Ramos (cell line): ENCODE data around the gene CDKL5.
"Not testable (repeated sequence)": the region's sequence is repeated elsewhere in the genome, so short reads cannot be mapped to it uniquely, and the experiment has no call there.

ENCODE experiments used
- in situ Hi-C: fragments of 300-500 bp; cut with MboI; formaldehyde crosslinking; loops from one replicate; pipeline ENCODE4 v1.14.3; 2022; ENCODE audit warnings: low sequenced_read_pairs; ENCODE audit not compliant: unreplicated experiment

Gene CDKL5

GRCh38 chrX:18425199-18426003, at the start of gene CDKL5:
Gene CDKL5 (plus strand): TSS chrX:18425608. CDS start chrX:18507097, 81,489 bp downstream.
- in situ Hi-C loops, result no loop called here

- in situ Hi-C loops, result loop anchor here (5.0 to 25.0 kb wide), 3 partner anchors 435 to 590 kb away; no protein-coding TSS in a partner anchor
Measured at GRCh38 chrX:18377796-18378195, 47.6 kb upstream of the CDKL5 start.

GRCh38 chrX:18389966-18390365, 35.4 kb upstream of the CDKL5 start:
- in situ Hi-C loops, result loop anchor here (25.0 kb wide), 2 partner anchors 497 to 603 kb away; no protein-coding TSS in a partner anchor

- in situ Hi-C loops, result loop anchor here (25.0 kb wide), 2 partner anchors 496 to 604 kb away; no protein-coding TSS in a partner anchor
Measured at GRCh38 chrX:18390941-18391538, 34.4 kb upstream of the CDKL5 start.

- in situ Hi-C loops, result loop anchor here (25.0 kb wide), 2 partner anchors 493 to 607 kb away; no protein-coding TSS in a partner anchor
Measured at GRCh38 chrX:18394477-18394876, 30.9 kb upstream of the CDKL5 start.

DNA sequence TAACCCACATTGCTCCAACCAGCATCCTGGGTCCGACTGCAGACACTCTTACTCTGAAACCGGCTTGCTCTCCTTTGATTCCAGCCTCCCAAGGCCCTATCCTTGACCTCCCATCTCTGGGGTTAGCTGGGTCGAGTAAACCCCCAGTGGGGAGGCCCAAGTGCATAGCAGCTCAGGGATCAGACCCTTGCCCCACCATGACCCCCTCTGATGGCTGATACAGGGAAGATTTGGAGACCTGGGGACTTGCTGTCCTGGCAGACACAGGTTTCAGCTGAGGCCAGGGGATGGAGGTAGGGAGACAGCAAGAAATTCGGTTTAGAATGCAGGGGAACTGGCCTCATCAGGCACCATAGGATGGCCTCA, 23.6 kb upstream of the CDKL5 start:
- in situ Hi-C loops, result no loop called here

DNA sequence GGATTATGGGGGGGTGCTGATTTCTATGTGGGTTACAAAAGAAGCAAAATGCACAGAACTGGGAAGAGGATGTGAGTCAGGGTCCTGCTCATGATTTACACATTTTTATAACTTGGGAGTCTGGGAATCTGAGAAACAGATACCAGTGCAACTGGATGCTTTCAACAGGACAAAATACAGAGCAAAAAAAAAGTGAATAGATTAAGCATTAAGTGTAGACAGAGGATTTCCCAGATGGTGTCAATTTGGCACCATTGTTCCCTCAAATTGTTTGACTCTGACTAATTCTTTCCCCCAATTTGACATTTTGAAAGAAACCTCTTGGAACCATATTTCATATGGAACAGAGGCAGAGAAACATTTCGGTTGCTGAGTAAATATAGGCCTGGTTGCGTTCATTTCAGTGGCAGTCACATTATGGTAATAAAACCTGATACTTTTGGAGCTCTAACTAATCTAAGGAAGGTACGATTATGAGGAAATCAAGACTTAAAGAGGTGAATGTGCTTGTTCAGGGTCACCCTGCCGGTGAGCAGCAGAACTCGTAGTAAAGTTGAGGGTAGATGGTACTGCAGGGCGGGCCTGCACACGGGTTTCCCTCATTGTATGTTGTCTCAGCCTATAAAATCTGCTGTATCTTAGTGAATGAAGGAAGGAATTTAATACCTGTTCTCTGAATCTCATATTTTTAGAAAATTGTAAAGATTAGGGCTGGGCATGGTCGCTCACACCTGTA, 18.7 kb upstream of the CDKL5 start:
- in situ Hi-C loops, result no loop called here

DNA sequence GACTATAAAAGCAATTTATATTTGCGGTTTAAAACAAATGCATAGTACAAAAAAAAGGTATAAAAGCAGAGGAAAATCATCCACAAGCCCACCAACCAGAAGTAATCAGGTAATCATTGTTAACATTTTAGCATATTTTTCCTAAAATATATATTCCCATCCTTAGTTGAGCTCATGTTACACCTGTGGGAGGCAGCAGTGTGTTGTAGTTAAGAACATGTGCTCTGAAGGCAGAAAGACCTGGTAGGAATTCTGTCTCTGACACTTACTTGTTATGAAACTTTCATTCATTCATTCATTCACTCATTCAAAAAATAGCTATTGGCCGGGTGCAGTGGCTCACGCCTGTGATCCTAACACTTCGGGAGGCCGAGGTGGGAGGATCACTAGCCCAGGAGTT, 15.4 kb upstream of the CDKL5 start:
- in situ Hi-C loops, result no loop called here

DNA sequence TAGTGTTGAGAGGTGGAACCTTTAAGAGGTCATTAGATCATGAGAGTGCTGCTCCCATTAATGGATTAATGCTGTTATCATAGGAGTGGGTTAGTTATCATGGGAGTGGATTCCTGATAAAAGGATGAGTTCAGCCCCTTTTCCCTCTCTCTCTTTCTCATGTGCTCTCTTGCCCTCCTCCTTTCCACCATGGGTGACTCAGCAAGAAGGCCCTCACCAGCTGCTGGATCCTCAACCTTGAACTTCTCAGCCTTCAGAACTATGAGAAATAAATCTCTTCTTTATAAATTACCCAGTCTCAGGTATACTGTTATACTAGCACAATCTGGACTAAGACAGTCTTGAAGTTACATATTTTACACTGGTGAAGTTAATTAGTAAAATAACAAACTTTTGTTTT, 10.0 kb upstream of the CDKL5 start:
- in situ Hi-C loops, result no loop called here

- in situ Hi-C loops, result no loop called here
Measured at GRCh38 chrX:18422325-18422724, 3.1 kb upstream of the CDKL5 start.

GRCh38 chrX:18422886-18423285, 2.5 kb upstream of the CDKL5 start:
- in situ Hi-C loops, result no loop called here

GRCh38 chrX:18424482-18425198, 768 bp upstream of the CDKL5 start:
- in situ Hi-C loops, result no loop called here

GRCh38 chrX:18426004-18426320, 554 bp downstream of the CDKL5 start:
- in situ Hi-C loops, result no loop called here

GRCh38 chrX:18428006-18428405, 2.6 kb downstream of the CDKL5 start:
- in situ Hi-C loops, result no loop called here

DNA sequence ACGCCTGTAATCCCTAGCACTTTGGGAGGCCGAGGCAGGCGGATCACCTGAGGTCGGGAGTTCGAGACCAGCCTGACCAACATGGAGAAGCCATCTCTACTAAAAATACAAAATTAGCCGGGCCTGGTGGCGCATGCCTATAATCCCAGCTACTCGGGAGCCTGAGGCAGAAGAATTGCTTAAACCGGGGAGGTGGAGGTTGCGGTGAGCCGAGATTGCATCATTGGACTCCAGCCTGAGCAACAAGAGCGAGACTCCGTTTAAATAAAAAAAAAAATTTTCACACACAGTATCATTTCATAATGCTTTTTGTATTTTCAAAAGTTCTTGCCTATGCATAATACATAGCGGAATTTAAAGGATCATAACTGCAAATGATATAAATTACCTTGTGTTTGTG, 7.9 kb downstream of the CDKL5 start:
- in situ Hi-C loops, result not testable (repeated sequence)

DNA sequence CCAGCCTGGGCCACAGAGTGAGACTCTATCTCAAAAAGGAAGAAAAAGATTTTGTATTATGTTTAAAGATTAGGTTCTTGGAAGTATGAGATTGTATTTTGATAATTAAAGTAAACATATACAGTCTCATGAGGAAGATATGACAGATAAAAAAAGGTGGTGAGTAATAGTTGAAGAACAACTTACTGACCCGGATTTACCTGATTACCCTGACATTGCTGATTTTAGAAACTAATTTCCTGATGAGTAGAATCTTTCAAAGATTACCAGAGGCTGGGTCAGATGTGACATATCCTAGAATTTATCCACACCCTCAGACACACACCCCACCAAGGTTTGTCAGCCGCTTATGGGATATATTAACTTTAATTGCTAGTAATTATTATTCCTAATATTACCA, 9.5 kb downstream of the CDKL5 start:
- in situ Hi-C loops, result no loop called here

- in situ Hi-C loops, result no loop called here
Measured at GRCh38 chrX:18436017-18436416, 10.6 kb downstream of the CDKL5 start.

GRCh38 chrX:18440835-18441234, 15.4 kb downstream of the CDKL5 start:
- in situ Hi-C loops, result no loop called here

- in situ Hi-C loops, result no loop called here
Measured at GRCh38 chrX:18441780-18442367, 16.5 kb downstream of the CDKL5 start.

GRCh38 chrX:18448416-18448815, 23.0 kb downstream of the CDKL5 start:
- in situ Hi-C loops, result no loop called here
